ENCODE measurements around the gene PRICKLE2.

DNA sequence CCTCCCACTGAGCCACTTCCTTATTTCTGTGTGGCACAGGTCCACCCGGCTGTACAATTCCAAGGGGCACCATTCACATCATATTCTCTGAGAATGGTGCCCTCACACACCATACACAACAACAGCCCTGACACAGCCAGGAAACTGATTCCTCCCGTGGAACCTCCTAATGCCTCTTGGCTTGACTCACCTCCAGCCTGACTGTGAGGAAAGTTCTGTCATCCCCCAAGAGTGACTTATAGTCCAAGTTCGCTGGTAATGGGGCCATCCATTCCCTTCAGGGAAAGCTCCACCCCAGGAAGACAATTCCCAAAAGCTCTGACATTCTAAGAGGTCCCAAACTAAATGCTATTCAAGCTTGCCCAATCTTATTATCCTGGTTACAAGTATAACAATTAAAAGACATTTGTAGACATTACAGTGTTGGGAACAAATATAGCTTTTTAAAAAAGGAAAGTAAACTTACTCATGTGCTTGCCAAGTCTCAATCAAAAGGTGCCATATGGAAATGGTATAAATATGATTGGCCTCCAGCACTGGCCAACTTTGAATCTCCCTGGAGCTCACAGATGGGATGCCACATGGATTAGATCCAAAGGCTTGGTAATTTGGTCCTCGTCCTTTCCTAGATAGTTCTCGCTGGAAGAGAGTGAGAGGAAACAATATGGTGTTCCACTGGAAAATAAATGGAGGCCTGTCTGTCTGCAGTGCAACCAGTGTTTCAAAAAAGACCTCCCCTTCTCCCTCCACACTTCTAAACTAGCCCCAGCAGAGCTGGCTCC lies 145.7 kb downstream of the PRICKLE2 start:
- TF ChIP-seq, protein P1, sequence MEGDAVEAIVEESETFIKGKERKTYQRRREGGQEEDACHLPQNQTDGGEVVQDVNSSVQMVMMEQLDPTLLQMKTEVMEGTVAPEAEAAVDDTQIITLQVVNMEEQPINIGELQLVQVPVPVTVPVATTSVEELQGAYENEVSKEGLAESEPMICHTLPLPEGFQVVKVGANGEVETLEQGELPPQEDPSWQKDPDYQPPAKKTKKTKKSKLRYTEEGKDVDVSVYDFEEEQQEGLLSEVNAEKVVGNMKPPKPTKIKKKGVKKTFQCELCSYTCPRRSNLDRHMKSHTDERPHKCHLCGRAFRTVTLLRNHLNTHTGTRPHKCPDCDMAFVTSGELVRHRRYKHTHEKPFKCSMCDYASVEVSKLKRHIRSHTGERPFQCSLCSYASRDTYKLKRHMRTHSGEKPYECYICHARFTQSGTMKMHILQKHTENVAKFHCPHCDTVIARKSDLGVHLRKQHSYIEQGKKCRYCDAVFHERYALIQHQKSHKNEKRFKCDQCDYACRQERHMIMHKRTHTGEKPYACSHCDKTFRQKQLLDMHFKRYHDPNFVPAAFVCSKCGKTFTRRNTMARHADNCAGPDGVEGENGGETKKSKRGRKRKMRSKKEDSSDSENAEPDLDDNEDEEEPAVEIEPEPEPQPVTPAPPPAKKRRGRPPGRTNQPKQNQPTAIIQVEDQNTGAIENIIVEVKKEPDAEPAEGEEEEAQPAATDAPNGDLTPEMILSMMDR (tag by site-specific recombination; IDR thresholded peaks at IDR 0.05), result no peak
- no peak for TF ChIP-seq MYNN (tag by site-specific recombination; IDR thresholded peaks at IDR 0.05; ENCODE audit: borderline replicate concordance)
- TF ChIP-seq ZNF175 (tag by site-specific recombination; IDR thresholded peaks at IDR 0.05), result no peak
- TF ChIP-seq ZNF121 (tag by site-specific recombination; IDR thresholded peaks at IDR 0.05), result no peak
- no peak for TF ChIP-seq ZNF302 (tag by site-specific recombination; IDR thresholded peaks at IDR 0.05; ENCODE audit: low read depth)
- TF ChIP-seq, protein P2, sequence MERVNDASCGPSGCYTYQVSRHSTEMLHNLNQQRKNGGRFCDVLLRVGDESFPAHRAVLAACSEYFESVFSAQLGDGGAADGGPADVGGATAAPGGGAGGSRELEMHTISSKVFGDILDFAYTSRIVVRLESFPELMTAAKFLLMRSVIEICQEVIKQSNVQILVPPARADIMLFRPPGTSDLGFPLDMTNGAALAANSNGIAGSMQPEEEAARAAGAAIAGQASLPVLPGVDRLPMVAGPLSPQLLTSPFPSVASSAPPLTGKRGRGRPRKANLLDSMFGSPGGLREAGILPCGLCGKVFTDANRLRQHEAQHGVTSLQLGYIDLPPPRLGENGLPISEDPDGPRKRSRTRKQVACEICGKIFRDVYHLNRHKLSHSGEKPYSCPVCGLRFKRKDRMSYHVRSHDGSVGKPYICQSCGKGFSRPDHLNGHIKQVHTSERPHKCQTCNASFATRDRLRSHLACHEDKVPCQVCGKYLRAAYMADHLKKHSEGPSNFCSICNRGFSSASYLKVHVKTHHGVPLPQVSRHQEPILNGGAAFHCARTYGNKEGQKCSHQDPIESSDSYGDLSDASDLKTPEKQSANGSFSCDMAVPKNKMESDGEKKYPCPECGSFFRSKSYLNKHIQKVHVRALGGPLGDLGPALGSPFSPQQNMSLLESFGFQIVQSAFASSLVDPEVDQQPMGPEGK (tag by site-specific recombination; IDR thresholded peaks at IDR 0.05), result no peak
- no peak for TF ChIP-seq ZNF670 (tag by site-specific recombination; IDR thresholded peaks at IDR 0.05; ENCODE audit: low read depth)

Data from HEK293 (cell line).